Left colon (tissue), 2 donors: ENCODE data around the gene GPRC5C. TPM values are rescaled to one million over a fixed set of nuclear protein-coding genes. Genes with fewer than 3 reads are reported as not detected.

Experiments used
- ATAC-seq: fragments of 200-7000 bp; cut with Tn5 transposase; one replicate; pipeline ENCODE4 v1.9.1; 2020; ENCODE audit warnings: mild to moderate bottlenecking, moderate library complexity
- DNase-seq, 2 donors: peaks; one replicate each; pipeline ENCODE4 v3.0.0-alpha.2; 2020
- intact Hi-C, 2 donors: fragments of 100-400 bp; cut with DNase I in 1 of 2; cut with micrococcal nuclease in 1 of 2; formaldehyde crosslinking; loops; one replicate each; pipeline versions ENCODE4 v1.11.2 to v1.14.0; 2022; cut with DNase I, micrococcal nuclease
- total RNA-seq, 2 donors: library from RNA; stranded (reverse); fragmentation: NEBNext Ultra II Directional; extraction: Animal tissue kit (Norgen Biotek cat#: 25700); gene quantifications; one replicate each; pipeline ENCODE4 v1.2.1, GENCODE V29; 2021
- donor health status: DM: no; HTN: no; CAD: no.
- donor health status: DM: yes; HTN: yes; CAD: no.

The GPRC5C gene
- total RNA-seq, 2 donors from 2014 or later, result 155 to 161 TPM

DNA sequence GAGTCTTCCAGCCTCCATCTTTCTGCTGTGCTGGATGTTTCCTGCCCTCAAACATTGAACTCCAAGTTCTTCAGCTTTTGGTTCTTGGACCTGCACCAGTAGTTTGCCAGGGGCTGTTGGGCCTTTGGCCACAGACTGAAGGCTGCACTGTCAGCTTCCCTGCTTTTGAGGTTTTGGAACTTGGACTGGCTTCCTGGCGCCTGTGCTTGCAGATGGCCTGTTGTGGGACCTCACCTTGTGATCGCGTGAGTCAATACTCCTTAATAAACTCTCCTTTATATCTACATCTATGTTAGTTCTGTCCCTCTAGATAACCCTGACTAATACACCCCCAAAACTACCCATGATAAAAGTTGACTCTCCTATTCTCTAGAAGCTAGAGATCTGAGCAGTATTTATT is 26.9 kb downstream of the GPRC5C start:
- intact Hi-C loops, result loop anchor here in 1 of 2 donors (5.0 kb wide), 1 partner anchor 82 kb away; no protein-coding TSS in a partner anchor
- no peak for ATAC-seq
- DNase-seq, result no peak

- intact Hi-C loops, result loop anchor here in 1 of 2 donors (5.0 kb wide), 1 partner anchor 82 kb away; no protein-coding TSS in a partner anchor
- no peak for ATAC-seq
- DNase-seq, result no peak
Observed at GRCh38 chr17:74459622-74460021, 27.7 kb downstream of the GPRC5C start.

GRCh38 chr17:74460241-74460640 is 28.4 kb downstream of the GPRC5C start:
- intact Hi-C loops, result no loop called here
- no peak for ATAC-seq
- DNase-seq, result no peak

DNA sequence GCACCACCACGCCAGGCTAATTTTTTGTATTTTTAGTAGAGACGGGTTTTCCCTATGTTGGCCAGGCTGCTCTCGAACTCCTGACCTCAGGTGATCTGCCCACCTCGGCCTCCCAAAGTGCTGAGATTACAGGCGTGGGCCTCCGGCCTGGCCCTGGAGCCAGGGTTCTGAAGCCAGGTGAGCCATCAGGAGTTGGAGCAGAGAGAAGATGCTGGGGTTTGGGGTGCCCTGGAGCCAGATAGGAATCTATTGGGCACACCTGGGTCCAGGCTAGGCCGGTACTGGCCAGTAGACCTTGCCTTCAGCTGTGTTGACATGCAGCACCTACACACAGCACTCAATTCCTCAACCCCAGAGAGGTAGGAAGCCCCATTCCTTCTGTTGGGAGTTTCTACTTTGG is 29.1 kb downstream of the GPRC5C start:
- intact Hi-C loops, result no loop called here
- no peak for ATAC-seq

GRCh38 chr17:74461611-74462010 is 29.7 kb downstream of the GPRC5C start:
- DNase-seq (no peak), ATAC-seq (no peak)

More for the DNA sequence above, 29.1 kb downstream of the GPRC5C start:
- no peak for DNase-seq

DNA sequence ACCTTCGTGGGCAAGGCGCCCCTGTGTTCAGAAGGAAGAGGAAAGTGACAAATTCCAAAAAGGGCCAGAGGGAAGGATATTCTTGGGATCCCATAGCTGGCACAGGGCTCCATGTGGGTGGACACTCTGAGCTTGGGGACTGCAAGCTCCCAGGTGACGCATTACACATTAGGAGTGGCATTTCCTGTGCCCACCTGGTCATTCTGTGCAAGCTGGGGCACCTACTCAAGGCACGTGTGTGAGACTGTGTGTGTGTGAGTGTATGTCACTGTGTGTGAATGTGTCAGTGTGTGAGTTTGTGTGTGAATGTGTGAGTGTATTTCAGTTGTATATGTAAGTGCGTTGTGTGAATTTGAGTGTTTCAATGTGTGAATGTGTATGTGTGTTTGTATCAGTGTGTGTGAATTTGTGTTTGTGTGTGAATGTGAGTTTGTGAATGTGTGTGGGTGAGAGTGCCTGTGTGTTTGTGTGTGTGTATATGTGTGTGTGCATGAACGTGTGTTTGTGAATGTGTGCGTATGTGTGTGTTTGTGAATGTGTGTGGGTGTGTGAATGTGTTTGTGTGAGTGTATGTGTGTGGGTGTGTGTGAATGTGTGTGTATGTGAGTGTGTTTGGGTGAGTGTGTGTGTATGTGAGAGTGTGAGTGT is 33.0 kb downstream of the GPRC5C start:
- DNase-seq, result no peak
- no peak for ATAC-seq
- intact Hi-C loops, result no loop called here

More at GRCh38 chr17:74461611-74462010, 29.7 kb downstream of the GPRC5C start:
- intact Hi-C loops, result no loop called here

DNA sequence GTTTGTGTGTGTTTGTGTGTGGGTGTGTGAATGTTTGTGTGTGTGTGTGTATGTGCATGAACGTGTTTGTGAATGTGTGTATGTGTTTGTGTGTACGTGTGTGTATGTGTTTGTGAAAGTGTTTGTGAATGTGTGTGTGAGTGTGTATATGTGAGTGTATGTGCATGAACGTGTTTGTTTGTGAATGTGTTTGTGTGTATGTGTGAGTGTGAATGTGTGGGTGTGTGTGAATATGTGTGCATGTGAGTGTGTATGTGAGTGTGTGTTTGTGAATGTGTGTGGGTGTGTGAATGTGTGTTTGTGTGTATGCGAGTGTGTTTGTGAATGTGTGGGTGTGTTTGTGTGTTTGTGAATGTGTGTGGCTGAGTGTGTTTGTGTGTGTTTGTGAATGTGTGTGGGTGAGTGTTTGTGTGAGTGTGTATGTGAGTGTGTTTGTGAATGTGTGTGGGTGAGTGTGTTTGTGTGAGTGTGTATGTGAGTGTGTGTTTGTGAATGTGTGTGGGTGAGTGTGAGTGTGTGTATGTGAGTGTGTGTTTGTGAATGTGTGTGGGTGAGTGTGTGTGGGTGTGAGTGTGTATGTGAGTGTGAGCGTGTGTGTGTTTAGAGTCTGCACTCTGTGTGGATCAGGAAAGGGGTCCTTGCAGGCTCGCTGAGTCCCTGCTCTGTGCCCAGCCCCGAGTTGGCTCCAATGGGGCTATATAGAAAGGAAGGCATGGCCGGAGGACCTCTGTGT is 33.7 kb downstream of the GPRC5C start:
- ATAC-seq (no peak), DNase-seq (no peak)
- intact Hi-C loops, result no loop called here

- peak; percentile 53 to 54 for DNase-seq
- ATAC-seq, result peak; percentile 36
- intact Hi-C loops, result no loop called here
Observed at GRCh38 chr17:74466111-74466827, 34.4 kb downstream of the GPRC5C start, which contains the start of gene CD300A. Gene CD300A, plus strand, starts transcription at chr17:74466634. Its CDS starts 70 bp downstream, at chr17:74466704.

GRCh38 chr17:74466828-74467184 is 34.9 kb downstream of the GPRC5C start:
- intact Hi-C loops, result no loop called here
- ATAC-seq (no peak), DNase-seq (no peak)

- DNase-seq, result peak in 1 of 2 donors; percentile 53
- no peak for ATAC-seq
- intact Hi-C loops, result no loop called here
Observed at GRCh38 chr17:74467221-74467951, 35.5 kb downstream of the GPRC5C start.

- DNase-seq, result no peak
- intact Hi-C loops, result no loop called here
- ATAC-seq, result no peak
Observed at GRCh38 chr17:74471341-74471740, 39.5 kb downstream of the GPRC5C start.

DNA sequence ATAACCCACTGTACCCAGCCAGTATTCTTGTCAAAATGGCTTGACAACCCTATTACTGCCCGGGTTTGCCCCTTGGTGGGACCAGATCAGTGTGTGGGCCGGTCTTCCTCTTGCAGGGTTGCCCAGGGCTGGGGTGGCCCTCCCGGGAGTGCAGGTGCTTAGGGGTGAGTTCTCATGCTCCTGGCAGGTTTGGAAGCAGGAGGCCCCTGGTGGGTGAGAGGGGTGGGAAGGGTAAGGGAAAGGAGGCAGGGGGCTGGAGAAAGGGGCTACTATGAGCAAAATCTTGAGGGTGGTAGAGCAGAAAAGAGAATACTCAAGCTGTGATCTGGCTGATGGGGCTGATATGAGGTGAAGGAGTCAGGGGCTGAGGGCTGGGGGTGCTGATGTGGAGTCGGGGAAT is 41.0 kb downstream of the GPRC5C start:
- no peak for DNase-seq
- intact Hi-C loops, result no loop called here
- no peak for ATAC-seq

GRCh38 chr17:74473294-74473693 is 41.4 kb downstream of the GPRC5C start:
- ATAC-seq, result no peak
- intact Hi-C loops, result no loop called here
- DNase-seq, result no peak

GRCh38 chr17:74474043-74474792 is 42.3 kb downstream of the GPRC5C start:
- DNase-seq (no peak), ATAC-seq (no peak)
- intact Hi-C loops, result no loop called here

DNA sequence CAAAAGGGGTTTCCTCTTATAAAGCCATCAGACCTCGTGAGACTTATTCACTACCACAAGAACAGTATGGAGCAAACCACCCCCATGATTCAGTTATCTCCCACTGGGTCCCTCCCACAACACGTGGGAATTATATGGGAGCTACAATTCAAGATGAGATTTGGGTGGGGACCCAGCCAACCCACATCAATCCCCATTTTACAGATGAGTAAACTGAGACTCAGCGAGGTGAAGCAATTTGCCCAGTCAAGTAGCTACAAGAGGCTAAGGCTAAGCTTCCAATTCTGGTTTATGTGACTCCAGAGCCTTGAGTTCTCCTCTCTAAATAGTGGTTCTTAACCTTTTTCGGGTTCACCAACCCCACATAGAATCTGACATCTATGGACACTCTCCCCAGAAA is 43.3 kb downstream of the GPRC5C start:
- ATAC-seq (no peak), DNase-seq (no peak)
- intact Hi-C loops, result no loop called here

- intact Hi-C loops, result no loop called here
- ATAC-seq, result no peak
Observed at GRCh38 chr17:74477411-74477810, 45.5 kb downstream of the GPRC5C start.

GRCh38 chr17:74478420-74479100 is 46.7 kb downstream of the GPRC5C start:
- no peak for ATAC-seq
- intact Hi-C loops, result no loop called here
- peak in 1 of 2 donors; percentile 42 for DNase-seq

More at GRCh38 chr17:74477411-74477810, 45.5 kb downstream of the GPRC5C start:
- no peak for DNase-seq

DNA sequence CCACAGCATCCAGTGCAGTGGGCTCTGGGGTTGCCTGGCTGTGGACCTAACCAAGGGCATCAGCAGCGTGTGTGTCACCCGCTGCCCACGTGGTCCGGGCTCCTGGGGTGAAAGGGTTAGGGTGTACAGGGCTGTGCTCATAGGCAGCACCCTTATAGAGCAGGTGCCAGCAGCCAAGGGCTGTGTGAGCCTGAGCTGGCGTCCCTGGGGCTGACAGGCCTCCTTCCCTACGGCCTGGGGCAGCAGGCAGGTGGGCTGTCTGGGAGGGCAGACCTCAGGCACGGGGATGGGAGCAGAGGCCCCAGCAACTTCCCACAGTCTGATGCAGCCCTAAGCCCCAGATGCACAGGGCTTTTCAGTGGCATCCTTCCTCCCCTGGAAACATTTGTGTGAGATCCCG is 48.4 kb downstream of the GPRC5C start:
- intact Hi-C loops, result no loop called here
- no peak for ATAC-seq
- no peak for DNase-seq
